ENCODE measurements around the gene KCP.

KCP gene

DNA sequence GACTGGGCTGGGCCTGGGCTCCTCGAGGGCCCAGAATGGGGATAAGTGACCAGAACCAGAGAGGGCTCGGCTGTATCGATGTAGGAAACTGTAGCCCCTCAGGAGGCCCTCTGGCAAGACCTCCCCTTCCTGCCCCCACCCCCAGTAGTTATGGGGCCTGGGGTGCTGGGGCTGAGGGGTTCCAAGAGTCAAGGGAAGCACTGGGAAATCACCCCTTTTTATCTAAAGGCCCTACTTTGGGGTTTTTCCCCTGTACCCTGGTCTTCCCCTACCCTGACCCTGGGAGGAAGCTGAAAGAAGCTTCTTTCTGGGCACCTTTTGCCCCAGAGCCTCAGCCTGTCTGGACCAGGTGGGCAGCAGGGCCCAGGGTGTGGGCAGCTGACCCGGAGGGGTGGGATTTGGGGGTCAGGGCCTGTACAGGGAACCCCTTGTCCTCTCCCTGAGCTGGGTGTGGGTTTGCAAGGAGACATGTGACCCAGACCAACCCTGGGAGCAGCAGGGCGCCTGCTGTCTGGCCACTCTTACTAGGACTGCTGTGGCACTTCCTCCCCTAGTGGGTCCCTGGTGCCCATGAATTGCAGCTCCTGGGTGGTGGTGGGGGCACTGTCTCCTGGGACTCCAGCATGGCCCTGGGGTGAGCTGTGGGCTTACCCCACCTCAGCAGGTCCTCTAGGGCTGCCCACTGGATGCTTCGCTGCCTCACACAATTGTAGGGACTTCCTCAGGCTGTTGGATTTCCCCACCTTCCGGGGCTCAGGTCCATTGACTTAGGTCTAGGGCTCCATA lies 28.8 kb upstream of the KCP start:
- no peaks in the 10 kb centered on the region for H3K9me3 Mint-ChIP-seq
- peak overlapping the region in 2 of 3 experiments; percentile 41 to 72 for H3K4me3 Mint-ChIP-seq
- peaks cover 12% of the 10 kb centered on the region for H3K4me1 Mint-ChIP-seq
- TF ChIP-seq, protein P1, sequence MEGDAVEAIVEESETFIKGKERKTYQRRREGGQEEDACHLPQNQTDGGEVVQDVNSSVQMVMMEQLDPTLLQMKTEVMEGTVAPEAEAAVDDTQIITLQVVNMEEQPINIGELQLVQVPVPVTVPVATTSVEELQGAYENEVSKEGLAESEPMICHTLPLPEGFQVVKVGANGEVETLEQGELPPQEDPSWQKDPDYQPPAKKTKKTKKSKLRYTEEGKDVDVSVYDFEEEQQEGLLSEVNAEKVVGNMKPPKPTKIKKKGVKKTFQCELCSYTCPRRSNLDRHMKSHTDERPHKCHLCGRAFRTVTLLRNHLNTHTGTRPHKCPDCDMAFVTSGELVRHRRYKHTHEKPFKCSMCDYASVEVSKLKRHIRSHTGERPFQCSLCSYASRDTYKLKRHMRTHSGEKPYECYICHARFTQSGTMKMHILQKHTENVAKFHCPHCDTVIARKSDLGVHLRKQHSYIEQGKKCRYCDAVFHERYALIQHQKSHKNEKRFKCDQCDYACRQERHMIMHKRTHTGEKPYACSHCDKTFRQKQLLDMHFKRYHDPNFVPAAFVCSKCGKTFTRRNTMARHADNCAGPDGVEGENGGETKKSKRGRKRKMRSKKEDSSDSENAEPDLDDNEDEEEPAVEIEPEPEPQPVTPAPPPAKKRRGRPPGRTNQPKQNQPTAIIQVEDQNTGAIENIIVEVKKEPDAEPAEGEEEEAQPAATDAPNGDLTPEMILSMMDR (IDR thresholded peaks at IDR 0.05; ENCODE audit: unreplicated experiment in 3 of 3): no peak
- H3K27ac Mint-ChIP-seq: no peak overlapping the region
- peaks cover 69% of the 10 kb centered on the region for H3K27me3 Mint-ChIP-seq (ENCODE audit: low read depth)
- H3K36me3 Mint-ChIP-seq (ENCODE audit: low read depth): no peaks in the 10 kb centered on the region

- H3K4me3 Mint-ChIP-seq: peak overlapping the region; percentile 72 to 83 (median 75)
- TF ChIP-seq, protein P1 (IDR thresholded peaks at IDR 0.05; ENCODE audit: unreplicated experiment in 3 of 3): no peak
- H3K36me3 Mint-ChIP-seq (ENCODE audit: low read depth): no peaks in the 10 kb centered on the region
- no peak overlapping the region for H3K27ac Mint-ChIP-seq
- peaks cover 76% of the 10 kb centered on the region for H3K27me3 Mint-ChIP-seq (ENCODE audit: low read depth)
- H3K4me1 Mint-ChIP-seq: peaks cover 12% of the 10 kb centered on the region
- H3K9me3 Mint-ChIP-seq: no peaks in the 10 kb centered on the region
These were observed 28.1 kb upstream of the KCP start for GRCh38 chr7:128938544-128939074.

DNA sequence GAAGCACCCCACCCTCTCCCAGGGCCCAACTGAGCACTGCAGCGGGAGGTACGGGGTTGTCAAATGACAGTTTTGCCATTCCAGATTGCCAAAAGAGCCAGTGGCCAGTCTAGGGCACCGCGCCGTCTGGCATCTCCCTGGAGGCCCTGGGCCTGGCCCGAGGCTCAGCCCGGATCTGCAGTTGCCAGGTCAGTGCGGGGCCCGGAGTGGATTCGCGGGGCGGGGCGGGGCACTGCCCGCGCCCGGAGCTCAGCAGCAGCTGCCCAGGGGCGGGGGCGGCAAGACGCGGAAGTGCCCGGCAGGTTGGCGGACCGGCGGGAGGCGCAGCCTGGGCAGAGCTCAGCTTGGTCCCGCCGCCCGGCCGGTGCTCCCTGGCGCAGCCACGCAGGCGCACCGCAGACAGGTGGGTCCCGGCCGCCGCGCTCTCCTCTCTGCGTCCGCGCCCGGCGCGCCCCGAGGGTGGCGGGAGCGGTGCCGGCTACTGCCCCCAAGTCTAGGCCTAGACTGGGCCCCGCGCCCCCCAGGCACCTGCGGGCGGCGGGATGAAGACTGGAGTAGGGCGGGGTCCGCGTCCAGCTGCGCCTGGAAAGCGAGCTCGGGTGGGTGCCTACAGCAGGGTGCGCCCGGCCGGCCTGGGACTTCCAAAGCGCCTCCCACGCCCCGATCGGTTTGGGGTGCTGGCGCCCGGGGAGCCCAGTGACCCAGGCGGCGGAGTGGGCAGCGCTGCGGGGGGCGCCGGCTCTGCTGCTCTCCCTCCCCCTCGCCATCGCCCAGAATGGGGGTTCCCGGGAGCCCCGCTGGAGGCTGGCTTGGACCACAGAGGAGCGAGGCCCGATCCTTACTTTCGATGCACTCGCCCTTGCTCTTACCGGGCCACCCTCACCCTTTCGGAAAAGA lies 27.4 kb upstream of the KCP start, which contains the start of gene IRF5:
TSS of gene IRF5 (plus strand) at position 281 of the 897 bp plus-strand sequence. CDS start 4,155 bp downstream, outside the sequence.
- TF ChIP-seq, protein P1 (IDR thresholded peaks at IDR 0.05; ENCODE audit: unreplicated experiment in 3 of 3): no peak
- H3K27me3 Mint-ChIP-seq (ENCODE audit: low read depth): peaks cover 81% of the 10 kb centered on the region
- H3K9me3 Mint-ChIP-seq: no peaks in the 10 kb centered on the region
- H3K27ac Mint-ChIP-seq: no peak within 1 kb of the TSS
- no peaks in the 10 kb centered on the region for H3K36me3 Mint-ChIP-seq (ENCODE audit: low read depth)
- H3K4me1 Mint-ChIP-seq: peaks cover 18% of the 10 kb centered on the region
- peak within 1 kb of the TSS; percentile 75 to 83 (median 78) for H3K4me3 Mint-ChIP-seq

- Mint-ChIP-seq H3K36me3 (ENCODE audit: low read depth) (no peaks in the 10 kb centered on the region), H3K27ac (no peak overlapping the region), H3K4me1 (peaks cover 18% of the 10 kb centered on the region), H3K27me3 (ENCODE audit: low read depth) (peaks cover 81% of the 10 kb centered on the region), H3K9me3 (no peaks in the 10 kb centered on the region), H3K4me3 (peak overlapping the region; percentile 71 to 81 (median 78))
- TF ChIP-seq, protein P1 (IDR thresholded peaks at IDR 0.05; ENCODE audit: unreplicated experiment in 3 of 3): no peak
These were observed 26.8 kb upstream of the KCP start for GRCh38 chr7:128937271-128937646.

DNA sequence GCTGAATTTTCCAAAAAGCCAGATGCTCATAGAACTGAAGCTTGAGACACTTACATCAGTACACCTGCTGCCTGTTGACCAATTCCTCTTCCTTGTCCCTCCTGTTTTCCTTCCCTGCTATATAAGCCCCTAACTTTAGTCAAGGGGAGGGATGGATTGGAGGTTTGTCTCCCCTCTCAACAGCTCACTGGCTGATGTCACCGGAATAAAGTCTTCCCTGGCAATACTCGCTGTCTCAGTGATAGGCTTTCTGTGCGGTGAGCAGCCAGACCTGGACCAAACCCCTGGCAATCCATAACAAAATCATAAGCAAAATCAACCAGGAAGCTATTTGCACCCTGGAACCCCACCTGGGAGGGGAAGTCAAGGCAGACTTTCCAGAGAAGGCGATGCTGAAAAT lies 26.3 kb upstream of the KCP start:
- no peaks in the 10 kb centered on the region for H3K9me3 Mint-ChIP-seq
- peak overlapping the region; percentile 71 to 81 (median 78) for H3K4me3 Mint-ChIP-seq
- H3K27ac Mint-ChIP-seq: no peak overlapping the region
- peaks cover 18% of the 10 kb centered on the region for H3K4me1 Mint-ChIP-seq
- TF ChIP-seq, protein P1 (IDR thresholded peaks at IDR 0.05; ENCODE audit: unreplicated experiment in 3 of 3): no peak
- no peaks in the 10 kb centered on the region for H3K36me3 Mint-ChIP-seq (ENCODE audit: low read depth)
- peaks cover 80% of the 10 kb centered on the region for H3K27me3 Mint-ChIP-seq (ENCODE audit: low read depth)

Measured in nephron (organoid).